NCI-H2227 treated with DMSO at 0.1 percent for 48 hours (cell line): ENCODE data around the gene METTL15.
"Not testable (repeated sequence)": the region's sequence is repeated elsewhere in the genome, so short reads cannot be mapped to it uniquely, and the experiment has no call there.

ENCODE experiments used
- DNase-seq: peaks from one replicate; lab custom pipeline; 2025; lab: John Stamatoyannopoulos, UW

The METTL15 gene

GRCh38 chr11:28107750-28108618 is at the start of gene METTL15, which contains the start of gene KIF18A:
METTL15 (plus strand) TSS chr11:28108388; CDS start chr11:28113335, 4,947 bp downstream.
KIF18A (minus strand) TSS chr11:28108156; CDS start chr11:28097947, 10,209 bp downstream.
- DNase-seq = peak; percentile 95

DNA sequence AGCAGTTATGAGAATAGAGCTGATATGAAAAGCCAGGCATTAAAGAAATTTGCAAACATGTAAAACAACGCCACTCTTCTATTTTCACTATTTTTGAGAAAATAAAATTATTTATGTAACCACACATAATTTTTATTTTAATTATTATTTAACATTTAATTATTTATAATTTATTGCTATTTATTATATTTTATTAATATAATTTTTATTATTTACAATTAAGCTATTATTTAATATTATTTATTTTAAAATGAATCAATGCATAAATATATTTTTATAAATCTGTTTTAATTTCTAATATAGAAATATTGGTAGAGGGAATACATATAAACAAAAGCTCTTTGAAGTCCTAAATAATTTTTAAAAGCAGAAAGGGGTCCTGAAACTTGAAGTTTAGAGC is 36.9 kb upstream of the METTL15 start:
- DNase-seq = no peak

GRCh38 chr11:28072321-28072720 is 35.9 kb upstream of the METTL15 start:
- DNase-seq = no peak

- no peak for DNase-seq
Observed at GRCh38 chr11:28077521-28077920, 30.7 kb upstream of the METTL15 start.

- no peak for DNase-seq
Observed at GRCh38 chr11:28083118-28083517, 25.1 kb upstream of the METTL15 start.

DNA sequence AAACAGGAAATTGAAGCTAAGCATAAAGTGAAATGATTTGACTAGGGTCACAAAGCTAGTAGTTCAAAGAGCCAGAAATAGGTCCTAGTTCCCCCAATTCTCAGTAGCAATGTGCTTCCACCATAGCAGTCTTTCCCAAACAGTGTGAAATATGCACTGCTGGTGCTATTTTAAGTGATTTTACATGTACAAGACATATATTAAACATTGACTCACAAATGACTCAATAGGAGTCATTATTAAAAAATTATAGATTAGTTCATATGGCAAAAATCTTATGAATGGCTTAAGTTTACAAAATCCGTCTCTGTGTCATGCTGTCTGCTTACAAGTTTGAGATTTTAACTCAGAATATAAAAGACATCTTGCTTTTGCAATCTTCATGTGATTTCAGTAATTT is 21.6 kb upstream of the METTL15 start:
- no peak for DNase-seq

DNA sequence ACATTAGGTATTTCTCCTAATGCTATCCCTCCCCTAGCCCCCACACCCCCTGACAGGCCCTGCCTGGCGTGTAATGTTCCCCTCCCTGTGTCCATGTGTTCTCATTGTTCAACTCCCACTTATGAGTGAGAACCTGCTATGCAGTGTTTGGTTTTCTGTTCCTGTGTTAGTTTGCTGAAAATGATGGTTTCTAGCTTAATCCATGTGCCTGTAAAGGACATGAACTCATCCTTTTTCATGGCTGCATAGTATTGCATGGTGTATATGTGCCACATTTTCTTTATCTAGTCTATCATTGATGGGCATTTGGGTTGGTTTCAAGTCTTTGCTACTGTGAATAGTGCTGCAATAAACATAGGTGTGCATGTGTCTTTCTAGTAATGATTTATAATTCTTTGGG is 21.0 kb upstream of the METTL15 start:
- DNase-seq = not testable (repeated sequence)

DNA sequence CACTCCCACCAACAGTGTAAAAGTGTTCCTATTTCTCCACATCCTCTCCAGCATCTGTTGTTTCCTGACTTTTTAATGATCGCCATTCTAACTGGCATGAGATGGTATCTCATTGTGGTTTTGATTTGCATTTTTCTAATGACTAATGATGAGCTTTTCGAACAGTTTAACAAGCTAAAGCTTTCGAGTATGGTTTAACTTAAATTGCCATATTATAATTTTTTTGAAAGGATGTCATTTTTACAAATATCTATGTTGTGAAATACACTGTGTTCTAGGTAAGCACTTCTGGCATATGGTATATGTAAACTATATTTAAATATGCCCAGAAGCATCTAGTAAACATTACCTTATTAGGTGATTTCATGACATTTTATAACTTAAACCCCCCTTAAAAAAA is 20.5 kb upstream of the METTL15 start:
- not testable (repeated sequence) for DNase-seq

DNA sequence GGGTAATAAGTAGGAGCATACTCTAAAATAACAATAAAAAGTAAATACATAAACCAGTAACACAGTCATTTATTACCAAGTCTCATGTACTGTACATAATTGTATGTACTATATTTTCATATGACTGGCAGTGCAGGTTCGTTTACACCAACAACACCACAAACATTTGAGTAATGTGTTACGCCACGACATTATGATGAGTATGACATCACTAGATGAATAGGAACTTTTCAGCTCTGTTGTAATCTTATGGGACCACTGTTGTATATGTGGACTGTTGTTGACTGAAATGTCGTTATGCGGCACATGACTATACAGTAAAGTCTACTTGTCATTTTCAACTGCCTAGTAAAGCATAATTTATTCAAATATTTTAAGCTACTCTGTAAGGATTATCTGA is 18.8 kb upstream of the METTL15 start:
- no peak for DNase-seq

GRCh38 chr11:28090052-28090749 is 18.0 kb upstream of the METTL15 start:
- DNase-seq = no peak

DNA sequence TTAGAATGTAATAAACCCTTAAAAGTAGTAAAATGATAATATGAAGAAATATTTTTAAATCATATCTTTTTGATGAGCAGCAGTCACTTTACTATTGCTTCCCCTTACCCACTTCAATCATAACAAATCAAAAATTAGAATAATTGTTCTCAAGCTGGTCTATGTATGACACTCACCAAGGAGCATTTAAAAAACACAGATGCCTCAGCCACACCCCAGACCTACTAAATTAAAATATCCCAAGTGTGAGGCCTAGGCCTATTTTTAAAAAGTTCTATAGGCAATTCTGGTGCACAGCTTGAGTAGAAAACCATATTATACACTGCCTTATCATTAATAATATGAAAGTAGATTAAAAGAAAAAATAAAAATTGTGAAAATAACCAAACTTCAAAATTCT is 15.4 kb upstream of the METTL15 start:
- DNase-seq = no peak

DNA sequence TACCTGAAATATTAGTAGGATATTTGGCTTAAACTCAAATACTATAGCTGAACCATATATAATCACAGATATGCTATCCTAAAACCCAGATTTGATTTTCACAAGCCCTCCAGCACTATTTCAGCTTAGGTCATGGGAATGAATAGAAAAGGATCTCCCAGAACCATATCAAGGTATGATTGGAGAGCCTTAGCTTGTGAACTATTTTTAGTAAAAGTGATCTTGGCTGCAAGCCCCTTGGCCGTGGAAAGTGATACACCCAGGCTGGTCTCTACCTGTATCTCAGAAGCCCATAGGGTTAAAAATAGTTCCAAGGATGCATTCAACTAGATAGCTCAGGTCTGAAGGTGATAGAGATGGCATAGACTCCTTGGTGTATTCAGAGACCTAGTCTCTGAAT is 9.9 kb upstream of the METTL15 start:
- DNase-seq = no peak

- DNase-seq = no peak
Observed at GRCh38 chr11:28099715-28100114, 8.5 kb upstream of the METTL15 start.

- no peak for DNase-seq
Observed at GRCh38 chr11:28100665-28101064, 7.5 kb upstream of the METTL15 start.

- not testable (repeated sequence) for DNase-seq
Observed at GRCh38 chr11:28102300-28102699, 5.9 kb upstream of the METTL15 start.

DNA sequence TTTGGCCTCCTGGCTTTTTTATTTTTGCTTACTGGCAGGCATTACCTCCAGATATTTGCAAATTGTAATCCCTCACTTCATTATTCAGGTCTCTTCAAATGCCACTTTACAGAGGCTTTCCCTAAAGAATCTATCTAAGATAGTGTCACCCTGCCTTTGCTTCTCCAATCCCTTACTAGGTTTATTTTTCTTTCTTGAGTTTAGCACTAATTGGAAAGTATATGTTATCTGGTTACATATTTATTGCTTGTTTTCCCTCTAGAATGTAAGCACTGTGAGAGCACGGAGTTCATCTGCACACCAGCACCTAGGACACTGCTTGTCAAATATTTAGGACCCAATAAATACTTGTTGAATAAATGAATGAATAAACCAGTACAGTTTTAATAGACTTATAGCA is 3.8 kb upstream of the METTL15 start:
- DNase-seq = no peak

DNA sequence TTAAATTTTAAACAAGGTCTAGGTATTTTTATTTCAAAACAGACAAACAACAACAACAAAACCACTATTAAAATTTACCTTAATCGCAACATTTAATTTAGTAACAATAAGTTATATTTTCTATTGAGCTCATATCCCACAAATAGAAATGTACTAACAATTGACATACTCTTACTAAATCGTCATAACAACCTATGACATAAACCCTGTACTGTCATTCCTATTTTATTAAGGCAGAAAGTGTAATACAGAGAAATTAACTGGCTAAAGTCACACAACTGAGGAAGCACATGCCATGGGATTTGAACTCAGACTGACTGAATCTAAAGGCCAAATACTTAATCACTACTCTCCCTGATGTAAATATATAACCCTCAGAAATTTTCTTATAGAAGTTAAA is 3.2 kb upstream of the METTL15 start:
- no peak for DNase-seq

DNA sequence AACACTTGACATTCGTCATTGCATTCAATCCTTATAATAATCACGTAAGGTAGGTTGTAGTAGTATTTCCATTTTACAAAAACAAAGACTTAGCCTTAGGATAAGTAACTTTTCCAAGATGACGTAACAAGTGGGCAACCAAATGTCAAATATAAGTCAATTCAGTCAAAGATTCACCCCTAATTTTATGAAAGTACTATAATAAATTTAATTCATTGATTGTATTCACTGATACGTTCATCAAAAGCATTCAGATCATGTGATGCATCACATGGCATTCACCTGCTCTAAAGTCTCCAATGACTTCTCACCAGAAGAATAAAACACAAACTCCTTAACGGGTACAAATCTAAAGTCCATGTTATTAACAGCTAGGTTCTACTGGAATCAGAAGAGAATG is 2.3 kb upstream of the METTL15 start:
- peak; percentile 64 for DNase-seq

GRCh38 chr11:28106353-28107043 is 1.7 kb upstream of the METTL15 start:
- no peak for DNase-seq

GRCh38 chr11:28107191-28107749 is 918 bp upstream of the METTL15 start:
- DNase-seq = no peak

- DNase-seq = no peak
Observed at GRCh38 chr11:28108958-28109357, 770 bp downstream of the METTL15 start.

DNA sequence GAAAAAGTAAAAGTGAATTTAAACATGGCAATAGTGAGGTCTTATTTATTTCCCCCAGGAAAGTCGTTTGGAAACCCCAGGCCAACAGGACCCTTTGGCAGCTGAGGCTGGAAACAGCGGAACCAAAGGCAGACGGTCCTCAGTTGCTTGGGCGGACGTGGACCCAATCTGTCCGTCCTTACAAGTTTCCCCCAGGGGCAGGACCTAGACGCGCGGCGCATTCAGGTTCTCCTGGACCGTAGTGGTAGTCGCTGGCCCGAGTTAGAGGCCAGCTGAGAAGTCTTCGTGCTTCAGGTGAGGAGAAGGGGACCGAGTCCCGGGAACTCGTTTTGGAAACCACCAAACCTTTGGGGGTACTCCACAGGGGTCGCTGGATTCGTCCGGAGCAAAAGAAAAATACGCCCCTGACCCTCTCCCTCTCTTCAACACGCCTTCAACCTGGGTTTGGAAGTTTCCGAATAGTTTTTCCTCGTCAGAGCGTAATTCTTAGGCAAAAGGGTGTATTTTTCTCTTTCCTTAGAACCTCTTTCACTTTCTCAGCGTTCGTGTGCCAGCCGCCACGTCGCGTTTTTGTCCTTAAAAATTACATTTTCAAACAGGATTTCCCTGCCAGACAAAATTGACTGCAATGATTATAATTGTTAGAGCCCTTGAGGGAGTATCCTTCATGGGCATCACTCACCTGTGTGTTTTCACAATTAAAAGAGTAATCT is 2.1 kb downstream of the METTL15 start:
- DNase-seq = peak; percentile 67
